Measurements from ENCODE around the gene CPNE4. TPM values are rescaled to one million over a fixed set of nuclear protein-coding genes. Genes with fewer than 3 reads are reported as not detected.

The CPNE4 gene
- total RNA-seq, 2 donors from 2014 or later = 0.31 to 28.0 TPM

- Histone ChIP-seq H3K4me1 (no peaks in the 10 kb centered on the region), H3K9me3 (no peaks in the 10 kb centered on the region), H3K27me3 (no peaks in the 10 kb centered on the region), H3K27ac (no peak overlapping the region), H3K36me3 (no peaks in the 10 kb centered on the region), H3K4me3 (no peak overlapping the region)
- no peak for TF ChIP-seq CTCF (IDR thresholded peaks at IDR 0.05)
- no peak for DNase-seq (ENCODE audit: low spot score)
Measured at GRCh38 chr3:131699001-131699400, 335.8 kb downstream of the CPNE4 start.

GRCh38 chr3:131694376-131694775, 340.4 kb downstream of the CPNE4 start:
- Histone ChIP-seq H3K36me3 (no peaks in the 10 kb centered on the region), H3K27ac (no peak overlapping the region), H3K4me3 (no peak overlapping the region), H3K27me3 (no peaks in the 10 kb centered on the region), H3K4me1 (no peaks in the 10 kb centered on the region), H3K9me3 (no peaks in the 10 kb centered on the region)
- no peak for TF ChIP-seq CTCF (IDR thresholded peaks at IDR 0.05)
- no peak for DNase-seq (ENCODE audit: low spot score)

- H3K27me3 ChIP-seq = no peaks in the 10 kb centered on the region
- H3K4me1 ChIP-seq = no peaks in the 10 kb centered on the region
- no peak for TF ChIP-seq CTCF (IDR thresholded peaks at IDR 0.05)
- H3K9me3 ChIP-seq = no peaks in the 10 kb centered on the region
- no peak overlapping the region for H3K27ac ChIP-seq
- H3K36me3 ChIP-seq = no peaks in the 10 kb centered on the region
- no peak overlapping the region for H3K4me3 ChIP-seq
- no peak for DNase-seq (ENCODE audit: low spot score)
Measured at GRCh38 chr3:131692356-131692755, 342.5 kb downstream of the CPNE4 start.

GRCh38 chr3:131690800-131691199, 344.0 kb downstream of the CPNE4 start:
- no peak for DNase-seq (ENCODE audit: low spot score)
- no peak overlapping the region for H3K27ac ChIP-seq
- no peaks in the 10 kb centered on the region for H3K36me3 ChIP-seq
- H3K4me1 ChIP-seq = no peaks in the 10 kb centered on the region
- H3K27me3 ChIP-seq = no peaks in the 10 kb centered on the region
- no peak for TF ChIP-seq CTCF (IDR thresholded peaks at IDR 0.05)
- no peak overlapping the region for H3K4me3 ChIP-seq
- no peaks in the 10 kb centered on the region for H3K9me3 ChIP-seq

- no peaks in the 10 kb centered on the region for H3K4me1 ChIP-seq
- H3K36me3 ChIP-seq = no peaks in the 10 kb centered on the region
- no peaks in the 10 kb centered on the region for H3K9me3 ChIP-seq
- no peaks in the 10 kb centered on the region for H3K27me3 ChIP-seq
- no peak for DNase-seq (ENCODE audit: low spot score)
- no peak overlapping the region for H3K4me3 ChIP-seq
- no peak for TF ChIP-seq CTCF (IDR thresholded peaks at IDR 0.05)
- H3K27ac ChIP-seq = no peak overlapping the region
Measured at GRCh38 chr3:131688370-131688769, 346.4 kb downstream of the CPNE4 start.

GRCh38 chr3:131669600-131669999, 365.2 kb downstream of the CPNE4 start:
- no peak for TF ChIP-seq CTCF (IDR thresholded peaks at IDR 0.05)
- Histone ChIP-seq H3K27me3 (no peaks in the 10 kb centered on the region), H3K4me1 (no peaks in the 10 kb centered on the region), H3K9me3 (no peaks in the 10 kb centered on the region), H3K4me3 (no peak overlapping the region), H3K36me3 (no peaks in the 10 kb centered on the region), H3K27ac (no peak overlapping the region)
- DNase-seq (ENCODE audit: low spot score) = no peak
